GM19467 (cell line): ENCODE data around the gene VEGFB.

Source experiments
- ATAC-seq: cut with Tn5 transposase; IDR thresholded peaks from one replicate; pipeline ENCODE4 v1.9.1; 2021; ENCODE audit warnings: mild to moderate bottlenecking, moderate library complexity; ENCODE audit not compliant: unreplicated experiment

VEGFB gene

DNA sequence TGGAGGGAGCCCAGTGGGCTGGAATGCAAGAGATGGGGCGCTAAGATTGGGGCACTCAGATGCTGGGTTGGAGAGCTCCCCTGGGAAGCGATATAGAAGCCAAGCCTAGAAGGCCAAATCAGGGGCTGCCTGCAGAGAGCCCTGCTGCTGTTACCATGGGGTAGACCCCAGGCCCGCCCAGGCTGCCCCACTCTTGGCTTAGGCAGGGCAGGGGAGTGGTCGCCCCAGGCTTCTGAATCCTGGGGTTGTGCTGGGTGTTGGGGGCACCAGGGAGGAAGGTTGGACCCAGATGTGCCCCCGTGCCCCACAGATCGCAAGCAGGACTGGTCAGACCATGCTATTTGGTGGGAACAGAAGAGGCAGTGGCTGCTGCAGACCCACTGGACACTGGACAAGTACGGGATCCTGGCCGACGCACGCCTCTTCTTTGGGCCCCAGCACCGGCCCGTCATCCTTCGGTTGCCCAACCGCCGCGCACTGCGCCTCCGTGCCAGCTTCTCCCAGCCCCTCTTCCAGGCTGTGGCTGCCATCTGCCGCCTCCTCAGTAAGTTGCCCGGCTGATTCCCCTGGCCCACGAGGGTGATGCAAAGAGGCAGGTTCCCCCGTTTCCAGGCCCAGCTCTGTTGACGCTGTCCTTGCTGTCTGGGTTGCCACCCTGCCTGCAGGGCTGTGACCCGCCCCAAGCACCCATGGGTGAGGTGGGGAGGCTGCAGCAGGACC lies 23.9 kb upstream of the VEGFB start:
- no peak for ATAC-seq

DNA sequence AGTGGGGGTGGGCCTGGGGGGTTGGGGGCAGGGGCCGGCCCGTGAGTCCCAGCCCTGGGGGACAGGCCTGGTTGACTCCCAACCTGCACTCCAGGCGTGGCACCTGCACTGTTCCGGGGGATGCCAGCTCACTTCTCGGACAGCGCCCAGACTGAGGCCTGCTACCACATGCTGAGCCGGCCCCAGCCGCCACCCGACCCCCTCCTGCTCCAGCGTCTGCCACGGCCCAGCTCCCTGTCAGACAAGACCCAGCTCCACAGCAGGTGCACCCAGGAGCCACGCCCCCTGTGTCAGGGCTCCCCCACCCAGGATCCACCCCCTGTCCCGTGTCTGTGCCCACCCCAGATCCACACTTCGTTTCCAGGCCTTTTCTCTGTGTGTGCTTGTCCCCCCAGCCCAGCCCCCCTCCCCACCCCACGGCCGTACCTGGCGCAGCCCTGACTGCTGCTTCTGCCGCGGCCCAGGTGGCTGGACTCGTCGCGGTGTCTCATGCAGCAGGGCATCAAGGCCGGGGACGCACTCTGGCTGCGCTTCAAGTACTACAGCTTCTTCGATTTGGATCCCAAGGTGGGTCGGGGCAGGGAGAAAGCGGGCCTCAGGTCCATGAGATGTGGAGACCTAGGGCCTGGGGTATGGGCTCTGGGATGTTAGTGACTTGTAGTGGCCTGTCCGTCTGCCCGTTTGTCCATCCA lies 23.1 kb upstream of the VEGFB start:
- no peak for ATAC-seq

DNA sequence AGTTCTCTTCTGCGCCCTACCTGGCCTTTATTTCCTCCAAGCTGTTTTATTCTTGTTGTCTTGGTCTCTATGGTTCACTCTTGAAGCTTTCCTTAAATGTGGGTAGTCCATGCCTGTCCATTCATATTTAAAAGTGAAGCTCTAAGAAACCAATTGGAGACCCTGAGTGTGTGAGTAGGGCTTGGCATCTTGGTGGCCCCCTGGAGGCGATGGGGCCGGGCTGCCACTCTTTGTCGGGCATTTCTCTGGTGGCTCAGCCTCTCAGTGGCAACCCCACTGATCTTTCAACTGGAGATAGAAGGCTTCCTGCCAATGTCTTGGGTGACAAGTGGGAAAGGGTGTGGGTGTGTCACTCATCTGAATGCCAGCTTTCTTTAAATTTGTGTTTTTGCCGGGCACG lies 17.5 kb upstream of the VEGFB start:
- ATAC-seq: no peak

DNA sequence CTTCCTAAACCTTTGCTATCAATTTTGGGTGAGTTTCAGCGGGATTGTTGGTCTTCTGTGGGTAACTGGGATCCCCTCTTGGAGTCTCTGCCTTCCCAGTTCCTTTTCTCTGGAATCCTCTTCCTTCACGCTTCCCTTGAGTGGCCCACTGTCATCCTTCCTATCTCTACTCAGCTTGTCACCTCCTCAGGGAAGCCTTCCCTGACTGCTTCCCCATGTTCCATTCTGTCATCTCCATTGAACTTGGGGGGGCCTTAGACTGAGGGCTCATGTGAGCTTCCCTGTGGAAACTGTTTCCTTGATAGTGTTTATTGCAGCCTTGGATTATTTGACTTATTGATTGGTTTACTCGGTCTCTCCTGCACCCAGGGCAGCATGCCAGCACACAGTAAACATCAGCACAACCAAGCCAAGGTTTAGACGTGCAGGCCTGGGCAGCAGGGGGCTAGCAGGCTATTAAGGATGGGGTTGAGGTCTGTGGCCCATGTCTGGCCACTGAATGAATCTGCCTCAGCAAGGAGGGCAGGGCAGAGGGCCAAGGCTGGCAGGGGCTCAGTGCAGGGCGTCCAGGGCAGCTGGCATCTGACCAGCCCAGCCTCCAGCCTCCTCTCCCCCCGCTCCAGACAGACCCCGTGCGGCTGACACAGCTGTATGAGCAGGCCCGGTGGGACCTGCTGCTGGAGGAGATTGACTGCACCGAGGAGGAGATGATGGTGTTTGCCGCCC lies 15.6 kb upstream of the VEGFB start:
- no peak for ATAC-seq

DNA sequence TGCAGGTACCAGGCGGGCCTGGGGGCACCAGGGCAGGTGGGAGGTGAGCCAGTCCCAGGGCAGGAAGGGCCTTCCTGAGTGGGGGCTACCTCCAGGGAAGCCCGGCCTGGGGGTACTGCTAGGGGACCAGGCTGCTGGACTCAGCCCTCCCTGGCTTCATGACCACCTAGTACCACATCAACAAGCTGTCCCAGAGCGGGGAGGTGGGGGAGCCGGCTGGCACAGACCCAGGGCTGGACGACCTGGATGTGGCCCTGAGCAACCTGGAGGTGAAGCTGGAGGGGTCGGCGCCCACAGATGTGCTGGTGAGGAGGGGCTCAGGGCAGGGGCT lies 15.1 kb upstream of the VEGFB start:
- ATAC-seq: no peak

DNA sequence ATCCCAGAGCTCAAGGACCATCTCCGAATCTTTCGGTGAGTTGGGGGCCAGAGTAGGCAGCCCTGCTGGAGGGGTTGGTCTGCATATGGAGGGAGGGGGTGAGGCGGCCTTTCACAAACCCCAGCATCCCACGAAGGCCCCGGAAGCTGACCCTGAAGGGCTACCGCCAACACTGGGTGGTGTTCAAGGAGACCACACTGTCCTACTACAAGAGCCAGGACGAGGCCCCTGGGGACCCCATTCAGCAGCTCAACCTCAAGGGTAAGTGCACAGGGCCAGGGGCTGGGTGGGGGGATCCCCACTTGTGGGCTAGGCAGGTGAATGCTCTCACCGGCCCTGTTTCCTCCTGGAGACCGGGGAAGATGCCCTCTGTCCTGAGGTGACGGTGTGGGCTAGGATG lies 14.6 kb upstream of the VEGFB start:
- no peak for ATAC-seq

DNA sequence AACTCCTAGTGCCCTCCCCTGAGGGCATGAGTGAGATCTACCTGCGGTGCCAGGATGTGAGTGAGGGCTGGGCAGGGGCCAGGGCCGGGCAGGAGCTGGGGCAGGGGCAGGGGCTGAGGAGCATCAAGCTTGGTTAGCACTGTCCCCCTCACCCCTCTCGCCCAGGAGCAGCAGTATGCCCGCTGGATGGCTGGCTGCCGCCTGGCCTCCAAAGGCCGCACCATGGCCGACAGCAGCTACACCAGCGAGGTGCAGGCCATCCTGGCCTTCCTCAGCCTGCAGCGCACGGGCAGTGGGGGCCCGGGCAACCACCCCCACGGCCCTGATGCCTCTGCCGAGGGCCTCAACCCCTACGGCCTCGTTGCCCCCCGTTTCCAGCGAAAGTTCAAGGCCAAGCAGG lies 14.1 kb upstream of the VEGFB start:
- ATAC-seq: no peak

DNA sequence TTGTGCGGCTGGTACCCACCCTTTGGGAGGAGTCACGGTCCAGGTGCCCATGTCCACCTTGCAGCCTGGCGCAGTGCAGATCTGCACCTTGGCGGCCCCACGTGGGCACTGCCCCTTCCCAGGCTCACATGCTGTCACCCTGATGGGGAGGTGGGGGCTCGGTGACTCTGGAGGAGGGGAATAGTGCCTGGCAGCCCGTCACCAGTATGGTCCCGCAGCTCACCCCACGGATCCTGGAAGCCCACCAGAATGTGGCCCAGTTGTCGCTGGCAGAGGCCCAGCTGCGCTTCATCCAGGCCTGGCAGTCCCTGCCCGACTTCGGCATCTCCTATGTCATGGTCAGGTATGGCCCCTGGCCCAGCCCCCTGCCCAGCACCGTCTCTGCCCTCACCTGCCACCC lies 13.6 kb upstream of the VEGFB start:
- ATAC-seq: no peak

DNA sequence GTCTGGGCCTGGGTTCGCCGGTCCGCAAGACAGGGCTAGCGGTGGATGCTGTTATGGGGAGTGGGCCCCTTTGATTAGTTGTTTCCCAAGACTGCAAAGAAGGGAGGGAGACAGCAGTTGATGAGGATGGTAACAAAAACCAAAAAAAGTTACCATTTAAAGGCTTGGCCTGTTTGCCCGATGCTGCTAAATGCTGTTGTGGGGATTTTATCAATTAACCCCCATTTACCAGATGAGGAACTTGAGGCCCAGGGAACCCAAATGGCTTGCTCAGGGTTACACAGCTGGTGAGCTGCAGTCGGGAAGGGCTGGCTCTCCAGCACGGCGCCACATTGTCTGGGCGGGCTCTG lies 11.8 kb upstream of the VEGFB start:
- no peak for ATAC-seq

DNA sequence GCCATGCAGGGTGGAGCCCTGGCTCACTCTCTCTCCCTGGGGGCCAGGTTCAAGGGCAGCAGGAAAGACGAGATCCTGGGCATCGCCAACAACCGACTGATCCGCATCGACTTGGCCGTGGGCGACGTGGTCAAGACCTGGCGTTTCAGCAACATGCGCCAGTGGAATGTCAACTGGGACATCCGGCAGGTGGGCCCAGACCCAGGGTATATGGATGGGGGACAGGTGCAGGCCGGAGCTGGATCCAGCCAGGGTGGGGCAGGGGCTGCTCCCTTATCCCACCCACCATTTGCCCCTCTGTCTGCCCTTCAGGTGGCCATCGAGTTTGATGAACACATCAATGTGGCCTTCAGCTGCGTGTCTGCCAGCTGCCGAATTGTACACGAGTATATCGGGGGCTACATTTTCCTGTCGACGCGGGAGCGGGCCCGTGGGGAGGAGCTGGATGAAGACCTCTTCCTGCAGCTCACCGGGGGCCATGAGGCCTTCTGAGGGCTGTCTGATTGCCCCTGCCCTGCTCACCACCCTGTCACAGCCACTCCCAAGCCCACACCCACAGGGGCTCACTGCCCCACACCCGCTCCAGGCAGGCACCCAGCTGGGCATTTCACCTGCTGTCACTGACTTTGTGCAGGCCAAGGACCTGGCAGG lies 11.3 kb upstream of the VEGFB start:
- ATAC-seq: no peak

DNA sequence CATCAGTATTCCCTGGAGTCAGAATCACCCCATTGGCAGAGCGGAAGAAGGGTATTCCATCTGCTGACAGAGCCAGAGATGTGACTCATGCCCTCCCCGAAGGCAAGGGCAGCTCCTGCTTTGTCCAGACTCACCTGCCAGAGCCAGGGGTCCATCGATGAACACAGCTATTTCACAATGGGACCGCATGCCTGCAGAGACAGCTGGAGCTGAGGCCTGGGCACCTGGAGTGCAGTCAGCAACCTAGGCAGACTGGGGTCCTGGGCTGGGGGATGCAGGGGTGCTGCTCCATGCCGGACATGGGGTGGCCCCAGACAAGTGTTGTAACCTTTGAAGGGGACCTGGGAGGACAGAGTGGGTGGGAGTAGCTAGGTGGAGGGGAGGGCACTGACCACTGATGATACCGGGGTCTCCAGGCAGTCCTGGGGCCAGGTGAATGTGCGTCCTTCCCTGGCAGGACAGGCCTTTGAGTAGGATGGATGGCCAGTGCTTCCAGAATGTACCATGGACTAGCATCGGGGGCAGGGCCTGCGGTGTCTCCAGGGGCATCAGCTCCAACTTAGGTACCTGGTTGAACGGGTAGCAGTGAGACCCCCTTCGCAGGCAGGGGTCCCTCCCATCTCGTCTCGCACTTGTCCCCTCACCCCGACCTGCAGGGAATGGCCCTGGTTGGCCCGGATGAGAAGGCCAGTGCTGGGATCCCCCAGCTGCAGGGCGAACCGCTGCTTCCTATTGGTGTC lies 10.1 kb upstream of the VEGFB start:
- ATAC-seq: no peak

DNA sequence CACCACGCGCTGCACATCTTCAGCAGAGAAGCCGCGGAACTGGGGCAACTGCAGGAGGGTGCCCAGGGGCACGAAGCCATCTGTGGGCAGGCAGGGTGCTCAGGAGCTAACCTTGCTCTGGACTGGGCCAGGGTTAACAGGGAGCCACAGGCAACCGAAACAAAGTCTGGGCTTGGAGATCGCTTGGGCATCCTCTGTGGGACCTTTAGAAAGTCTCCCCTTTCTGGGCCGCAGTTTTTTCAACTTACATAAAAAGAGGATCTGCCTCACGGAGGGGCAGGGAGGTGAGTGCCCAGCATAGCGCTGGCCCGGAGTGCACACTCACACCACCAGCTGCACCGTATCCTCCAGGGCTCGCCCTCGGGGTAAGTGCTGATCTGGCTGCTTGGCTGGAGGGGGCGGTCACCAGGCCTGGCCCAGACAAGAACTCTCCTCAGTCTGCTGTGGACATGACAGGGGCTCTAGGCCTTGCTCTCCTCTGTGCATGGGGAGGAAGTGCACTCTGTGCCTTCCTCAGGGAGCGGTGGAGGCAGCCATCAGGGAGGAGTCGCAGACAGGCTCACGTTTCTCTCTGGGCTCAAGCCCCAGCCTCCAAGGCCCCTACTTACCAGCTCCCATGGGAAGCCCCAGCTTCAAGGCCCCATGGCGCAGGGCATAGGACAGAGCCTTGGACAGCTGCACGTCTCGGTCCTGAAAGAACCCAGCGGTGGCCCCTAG lies 9.3 kb upstream of the VEGFB start:
- no peak for ATAC-seq

DNA sequence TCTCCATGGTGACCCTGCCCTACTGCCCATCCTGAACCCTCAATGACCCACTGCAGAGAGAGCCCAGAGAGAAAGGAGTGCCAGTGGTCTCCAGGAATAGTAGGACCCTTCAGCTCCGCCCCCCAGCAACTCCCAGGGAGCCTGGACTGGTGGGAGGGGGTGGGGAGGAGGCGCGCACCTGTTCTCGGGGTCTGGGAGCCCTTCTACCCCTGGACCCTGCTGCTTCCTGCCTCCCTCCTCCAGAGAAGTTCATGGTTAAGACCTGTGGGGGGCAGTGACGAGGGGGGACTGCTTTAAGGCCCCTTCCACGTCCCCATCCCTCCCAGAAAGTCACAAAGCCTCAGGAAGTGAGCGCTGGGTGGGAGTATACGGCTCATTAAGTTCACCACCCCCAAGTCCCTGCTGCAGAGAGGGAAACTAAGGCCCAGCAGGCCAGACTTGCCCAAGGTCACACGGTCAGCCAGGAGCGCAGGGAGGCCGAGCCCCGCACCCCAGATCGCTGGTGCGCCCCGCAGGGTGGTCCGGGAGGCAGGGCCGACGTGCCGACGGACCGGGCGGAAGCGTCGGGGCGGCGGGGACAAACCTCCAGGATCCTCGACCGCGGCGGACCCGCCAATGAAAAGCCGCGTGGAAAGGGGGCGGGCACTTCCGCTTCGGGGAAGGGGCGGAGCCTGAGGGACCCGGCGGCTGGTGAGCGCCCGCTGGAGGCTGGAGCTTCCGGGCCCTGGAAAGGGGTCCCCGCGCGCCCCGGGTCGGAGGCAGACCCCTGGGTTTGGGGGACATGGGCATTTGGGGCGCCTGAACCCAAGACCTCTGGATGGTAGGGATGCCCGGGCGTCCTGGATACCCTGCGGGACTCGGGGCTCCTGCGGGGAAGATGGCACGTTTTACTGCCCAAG lies 8.5 kb upstream of the VEGFB start, which contains the start of the genes NUDT22 and TRPT1:
Gene NUDT22 (plus strand): TSS at position 667 of the 899 bp plus-strand sequence. CDS start 379 bp downstream, outside the sequence.
Gene TRPT1 (minus strand): TSS at position 579 of the 899 bp plus-strand sequence. CDS start 326 bp downstream, at position 253.
- ATAC-seq: peak; percentile 42

DNA sequence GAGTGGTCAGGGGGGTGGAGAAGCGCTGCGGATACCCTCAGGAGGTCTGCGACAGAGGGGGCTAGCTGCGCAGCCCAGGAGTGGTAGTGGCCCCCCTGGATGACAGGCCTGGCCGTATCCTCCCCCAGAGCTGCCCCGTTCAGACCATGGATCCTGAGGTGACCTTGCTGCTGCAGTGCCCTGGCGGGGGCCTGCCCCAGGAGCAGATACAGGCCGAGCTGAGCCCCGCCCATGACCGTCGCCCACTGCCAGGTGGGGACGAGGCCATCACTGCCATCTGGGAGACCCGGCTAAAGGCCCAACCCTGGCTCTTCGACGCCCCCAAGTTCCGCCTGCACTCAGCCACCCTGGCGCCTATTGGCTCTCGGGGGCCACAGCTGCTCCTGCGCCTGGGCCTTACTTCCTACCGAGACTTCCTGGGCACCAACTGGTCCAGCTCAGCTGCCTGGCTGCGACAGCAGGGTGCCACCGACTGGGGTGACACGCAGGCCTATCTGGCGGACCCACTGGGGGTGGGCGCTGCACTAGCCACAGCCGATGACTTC lies 7.8 kb upstream of the VEGFB start:
- ATAC-seq: no peak

DNA sequence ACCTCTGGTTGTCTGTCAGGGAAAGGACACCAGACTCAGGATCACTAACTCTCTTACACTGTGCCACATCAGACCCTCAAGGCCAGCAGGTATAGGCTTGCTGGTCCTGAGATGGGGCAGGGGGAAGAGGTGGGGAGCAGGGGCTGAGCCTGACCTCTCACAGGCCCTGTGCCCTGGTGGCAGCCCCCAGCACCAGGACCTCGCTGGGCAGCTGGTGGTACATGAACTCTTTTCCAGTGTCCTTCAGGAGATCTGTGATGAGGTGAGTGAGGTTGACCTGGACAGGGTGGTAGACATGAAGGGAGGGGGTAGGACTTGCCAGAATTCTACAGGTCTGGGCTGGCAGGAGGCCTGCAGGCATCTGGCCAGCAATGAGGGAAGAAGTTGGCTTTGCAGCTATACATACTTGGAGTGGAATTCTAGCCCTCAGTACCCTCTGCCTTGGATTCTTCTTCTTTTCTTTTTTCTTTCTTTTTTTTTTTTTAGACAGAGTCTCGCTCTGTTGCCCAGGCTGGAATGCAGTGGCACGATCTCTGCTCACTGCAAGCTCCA lies 6.9 kb upstream of the VEGFB start:
- ATAC-seq: no peak

DNA sequence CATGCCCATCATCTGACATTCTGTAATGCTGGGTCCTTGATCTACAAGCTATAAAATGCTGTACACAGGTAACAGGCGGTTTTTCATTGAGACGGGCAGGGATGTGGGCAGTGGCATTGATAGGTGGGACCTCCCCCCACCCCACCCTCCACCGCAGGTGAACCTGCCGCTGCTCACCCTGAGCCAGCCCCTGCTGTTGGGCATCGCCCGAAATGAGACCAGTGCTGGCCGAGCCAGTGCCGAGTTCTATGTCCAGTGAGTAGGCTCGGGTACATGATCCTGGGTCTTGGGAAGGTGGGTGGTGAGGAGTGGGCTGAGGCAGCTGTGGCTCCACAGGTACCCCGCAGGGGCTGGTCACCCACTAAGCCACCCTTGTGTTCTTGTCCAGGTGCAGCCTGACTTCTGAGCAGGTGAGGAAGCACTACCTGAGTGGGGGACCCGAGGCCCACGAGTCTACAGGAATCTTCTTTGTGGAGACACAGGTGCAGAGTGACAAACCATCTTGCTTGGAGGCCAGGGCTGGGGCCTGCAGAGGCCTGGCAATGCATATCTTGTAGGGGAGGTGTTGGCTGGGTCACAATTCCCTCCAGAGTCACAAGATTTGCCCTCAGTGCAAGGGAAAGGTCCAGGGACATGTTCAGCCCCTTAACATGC lies 5.2 kb upstream of the VEGFB start:
- no peak for ATAC-seq

DNA sequence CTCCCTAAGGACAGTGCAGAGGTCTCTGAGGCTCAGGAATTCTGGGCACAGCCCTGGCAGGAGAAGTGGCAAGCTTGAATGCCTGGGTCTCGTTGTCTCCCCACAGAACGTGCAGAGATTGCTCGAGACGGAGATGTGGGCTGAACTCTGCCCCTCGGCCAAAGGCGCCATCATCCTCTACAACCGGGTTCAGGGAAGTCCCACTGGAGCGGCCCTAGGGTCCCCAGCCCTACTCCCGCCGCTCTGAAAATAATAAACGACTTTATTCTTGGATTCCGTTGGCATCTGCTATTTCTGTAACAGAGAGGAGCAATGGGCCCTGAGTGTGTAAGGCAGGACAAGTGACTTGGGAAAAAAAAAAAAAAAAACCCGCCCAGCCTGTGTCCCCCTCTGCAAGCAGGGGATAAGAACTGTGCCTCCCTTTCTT lies 4.6 kb upstream of the VEGFB start:
- ATAC-seq: no peak
